HepG2 (cell line): ENCODE measurements around the gene PRSS38. TPM values are rescaled to one million over a fixed set of nuclear protein-coding genes. Genes with fewer than 3 reads are reported as not detected.

Experiments used
- ATAC-seq: fragments of 200-7000 bp; cut with Tn5 transposase; 3 replicates; pipeline ENCODE4 v1.9.1; 2020; ENCODE audit warnings: mild to moderate bottlenecking, moderate library complexity
- BruUV-seq: library from RNA; stranded (reverse); fragments of 400-500 nt; replicated peaks from 2 replicates; lab custom pipeline; 2021; lab: Mats Ljungman, UMichigan
- CTCF ChIA-PET: fragments of 300-600 bp; formaldehyde crosslinking; extraction: SDS; loops from one replicate; lab custom pipeline; 2021; ENCODE audit warnings: low total read pairs, inconsistent platforms, low intra/inter-chr PET ratio; lab: Yijun Ruan, JAX
- POLR2A ChIA-PET: fragments of 350-600 bp; sonication (Branson Sonifier 250); formaldehyde crosslinking; loops from one replicate; lab custom pipeline; 2020; ENCODE audit warnings: antibody characterized with exemption, inconsistent platforms; lab: Yijun Ruan, JAX
- DNase-seq: peaks from one replicate; pipeline ENCODE4 v3.0.0-alpha.2; 2015; ENCODE audit warnings: low spot score
- FAIRE-seq: peaks from 3 replicates; lab custom pipeline; 2011; peaks lifted over from hg19 to GRCh38; lab: Jason Lieb, UNC
- H2AFZ ChIP-seq: one replicate; pipeline ENCODE4 v1.6.1; 2011; ENCODE audit warnings: low read length, inconsistent platforms
- H3K27ac ChIP-seq: fragments of 300-600 bp; 3 replicates; pipeline ENCODE4 v1.8.0; 2011; ENCODE audit warnings: mixed run types, mild to moderate bottlenecking, mixed read lengths, low read length, inconsistent platforms; ENCODE audit not compliant: insufficient read depth; ENCODE audit errors: extremely low read length
- H3K27me3 ChIP-seq, 2 experiments: fragments of 200-600 bp in 1 of 2; 2 replicates in 1 of 2; 3 replicates in 1 of 2; pipeline versions ENCODE4 v1.6.0 to v1.8.0; 2011; ENCODE audit warnings: low read length in 2 of 2, mild to moderate bottlenecking in 2 of 2, moderate library complexity in 2 of 2, inconsistent platforms in 1 of 2; ENCODE audit not compliant: insufficient read depth in 2 of 2, control insufficient read depth in 1 of 2
- H3K36me3 ChIP-seq, 2 experiments: fragments of 200-600 bp in 1 of 2; replicated peaks in 1 of 2; 2 replicates in 1 of 2; 3 replicates in 1 of 2; pipeline versions ENCODE4 v1.5.1 to v1.8.0; 2011; ENCODE audit warnings: low read length in 2 of 2, inconsistent platforms in 1 of 2; ENCODE audit not compliant: insufficient read depth in 2 of 2, control insufficient read depth in 1 of 2
- H3K4me1 ChIP-seq: 2 replicates; pipeline ENCODE4 v1.5.1; 2012; ENCODE audit warnings: low read length, inconsistent platforms; ENCODE audit not compliant: insufficient read depth
- H3K4me2 ChIP-seq: 2 replicates; pipeline ENCODE4 v1.6.0; 2011; ENCODE audit warnings: low read depth, low read length, inconsistent platforms
- H3K4me3 ChIP-seq, 3 experiments: fragments of 200-600 bp in 1 of 3; sonication (generic), shearing (Covaris generic) in 1 of 3; replicated peaks in 1 of 3; 2 replicates each; pipeline ENCODE4 v1.5.1; 2011 to 2016; ENCODE audit warnings: low read length in 3 of 3, inconsistent platforms in 2 of 3, low read depth in 2 of 3, mild to moderate bottlenecking in 2 of 3, control low read depth in 1 of 3, mixed read lengths in 1 of 3; ENCODE audit not compliant: insufficient read depth in 1 of 3
- H3K79me2 ChIP-seq: one replicate; pipeline ENCODE4 v1.6.1; 2011; ENCODE audit warnings: low read length, inconsistent platforms; ENCODE audit not compliant: insufficient read depth
- H3K9ac ChIP-seq: 2 replicates; pipeline ENCODE4 v1.6.0; 2011; ENCODE audit warnings: mild to moderate bottlenecking, low read depth, low read length, inconsistent platforms; ENCODE audit not compliant: insufficient read depth
- H3K9me3 ChIP-seq: 2 replicates; pipeline ENCODE4 v1.5.1; 2012; ENCODE audit warnings: mild to moderate bottlenecking, low read length
- H4K20me1 ChIP-seq: 2 replicates; pipeline ENCODE4 v1.6.0; 2011; ENCODE audit warnings: inconsistent platforms, mild to moderate bottlenecking, low read length, moderate library complexity; ENCODE audit not compliant: insufficient read depth
- CENPX ChIP-seq: sonication (generic); formaldehyde crosslinking; IDR thresholded peaks from 2 replicates; pipeline ENCODE4 v1.9.0; 2021; ENCODE audit warnings: mild to moderate bottlenecking, missing genetic modification reagents, moderate library complexity
- KLF13 ChIP-seq: sonication (generic); formaldehyde crosslinking; IDR thresholded peaks from 2 replicates; pipeline ENCODE4 v1.4.0; 2020; ENCODE audit warnings: mild to moderate bottlenecking, missing genetic modification reagents
- NR2F1 ChIP-seq, 2 experiments: fragments of 450-650 bp in 1 of 2; formaldehyde crosslinking in 1 of 2; IDR thresholded peaks; 2 replicates each; pipeline versions ENCODE4 v1.5.0 to v1.6.1; 2016 to 2020; ENCODE audit warnings: mild to moderate bottlenecking in 1 of 2, missing compliant biosample characterization in 1 of 2, missing genetic modification reagents in 1 of 2, moderate library complexity in 1 of 2
- RARG ChIP-seq: sonication (generic); formaldehyde crosslinking; IDR thresholded peaks from 2 replicates; pipeline ENCODE4 v1.4.0; 2020; ENCODE audit warnings: low read depth, mild to moderate bottlenecking, missing genetic modification reagents
- SP2 ChIP-seq: sonication (generic); formaldehyde crosslinking; IDR thresholded peaks from 2 replicates; pipeline ENCODE4 v1.5.1; 2020; ENCODE audit warnings: mild to moderate bottlenecking, missing genetic modification reagents
- TIGD3 ChIP-seq: sonication (generic); formaldehyde crosslinking; IDR thresholded peaks from 2 replicates; pipeline ENCODE4 v1.5.1; 2020; ENCODE audit warnings: mild to moderate bottlenecking, missing genetic modification reagents, borderline replicate concordance
- ZNF614 ChIP-seq: IDR thresholded peaks from 2 replicates; pipeline ENCODE4 v1.6.1; 2018; ENCODE audit warnings: missing biosample characterization, missing genetic modification reagents, inconsistent platforms, borderline replicate concordance
- ZNF777 ChIP-seq: sonication (generic); formaldehyde crosslinking; IDR thresholded peaks from 2 replicates; pipeline ENCODE4 v1.4.0; 2020; ENCODE audit warnings: missing genetic modification reagents
- WGBS: methylation state at CpG from one replicate; pipeline ENCODE4 v1.1.6; 2017; ENCODE audit warnings: low lambda C conversion rate; 5-methylcytosine and 5-hydroxymethylcytosine counted together
- in situ Hi-C: cut with HindIII; loops from 2 replicates; pipeline ENCODE4 v1.10.0; 2017; ENCODE audit warnings: low pct_unique_long_range_greater_than_20kb; ENCODE audit not compliant: extremely low pct_ligation_motif_present
- intact Hi-C: fragments of 100-400 bp; cut with micrococcal nuclease; formaldehyde crosslinking; loops from one replicate; pipeline ENCODE4 v1.10.0; 2022; ENCODE audit not compliant: unreplicated experiment
- polyA plus RNA-seq, 8 experiments: library from polyadenylated mRNA; depleted of rRNA in 3 of 8; stranded (reverse) in 7 of 8; unstranded in 1 of 8; fragments of >200 nt; fragmentation: Illumina TruSeq in 4 of 8; extraction: Trizol in 4 of 8; gene quantifications; 2 replicates each; pipeline versions ENCODE4 v1.2.1 to v1.2.3, GENCODE V29; 2011 to 2016; ENCODE audit warnings: low read depth in 4 of 8, missing spikeins in 1 of 8, mixed read lengths in 1 of 8; ENCODE audit not compliant: insufficient read depth in 1 of 8
- total RNA-seq, 5 experiments: library from RNA; depleted of rRNA; stranded (reverse); fragments of >200 nt; fragmentation: Illumina TruSeq; extraction: Trizol; gene quantifications; 2 replicates each; pipeline ENCODE4 v1.2.3, GENCODE V29; 2016; ENCODE audit warnings: low read depth in 1 of 5
- TF ChIP-seq, protein P1 (sequence below): sonication (generic); formaldehyde crosslinking; IDR thresholded peaks from 2 replicates; pipeline ENCODE4 v1.4.0; 2020; ENCODE audit warnings: missing genetic modification reagents
- TF ChIP-seq, protein P2 (sequence below): sonication (generic); formaldehyde crosslinking; IDR thresholded peaks from 2 replicates; pipeline ENCODE4 v1.4.0; 2020; ENCODE audit warnings: missing genetic modification reagents

PRSS38 gene
- total and polyA plus RNA-seq, 2 of the 13 experiments (the other 11 are each of a cell fraction or from before 2014, with no cell fraction given): not detected

GRCh38 chr1:227778401-227778947, 37.0 kb upstream of the PRSS38 start:
- DNase-seq (no peak), FAIRE-seq (no peak), ATAC-seq (no peak)
- Histone ChIP-seq H3K9ac (no peak overlapping the region), H3K4me1 (no peaks in the 10 kb centered on the region), H3K9me3 (no peaks in the 10 kb centered on the region), H4K20me1 (no peaks in the 10 kb centered on the region), H2AFZ (no peak overlapping the region), H3K27ac (no peak overlapping the region), H3K27me3 (no peaks in the 10 kb centered on the region), H3K4me2 (no peak overlapping the region), H3K4me3 (no peak overlapping the region), H3K36me3 (peaks cover 9 to 11% of the 10 kb centered on the region in 2 experiments; a peak in 3 of 5 replicates), H3K79me2 (no peaks in the 10 kb centered on the region)
- POLR2A ChIA-PET: no interaction called here
- in situ Hi-C loops (no loop called here), intact Hi-C loops (no loop called here)
- CTCF ChIA-PET: no interaction called here
- TF ChIP-seq, protein P1, sequence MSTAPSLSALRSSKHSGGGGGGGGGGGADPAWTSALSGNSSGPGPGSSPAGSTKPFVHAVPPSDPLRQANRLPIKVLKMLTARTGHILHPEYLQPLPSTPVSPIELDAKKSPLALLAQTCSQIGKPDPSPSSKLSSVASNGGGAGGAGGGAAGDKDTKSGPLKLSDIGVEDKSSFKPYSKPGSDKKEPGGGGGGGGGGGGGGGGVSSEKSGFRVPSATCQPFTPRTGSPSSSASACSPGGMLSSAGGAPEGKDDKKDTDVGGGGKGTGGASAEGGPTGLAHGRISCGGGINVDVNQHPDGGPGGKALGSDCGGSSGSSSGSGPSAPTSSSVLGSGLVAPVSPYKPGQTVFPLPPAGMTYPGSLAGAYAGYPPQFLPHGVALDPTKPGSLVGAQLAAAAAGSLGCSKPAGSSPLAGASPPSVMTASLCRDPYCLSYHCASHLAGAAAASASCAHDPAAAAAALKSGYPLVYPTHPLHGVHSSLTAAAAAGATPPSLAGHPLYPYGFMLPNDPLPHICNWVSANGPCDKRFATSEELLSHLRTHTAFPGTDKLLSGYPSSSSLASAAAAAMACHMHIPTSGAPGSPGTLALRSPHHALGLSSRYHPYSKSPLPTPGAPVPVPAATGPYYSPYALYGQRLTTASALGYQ: no peak
- 95% methylated on average over 4 of the region's 8 CpGs for WGBS
- BruUV-seq: no TSS peak

DNA sequence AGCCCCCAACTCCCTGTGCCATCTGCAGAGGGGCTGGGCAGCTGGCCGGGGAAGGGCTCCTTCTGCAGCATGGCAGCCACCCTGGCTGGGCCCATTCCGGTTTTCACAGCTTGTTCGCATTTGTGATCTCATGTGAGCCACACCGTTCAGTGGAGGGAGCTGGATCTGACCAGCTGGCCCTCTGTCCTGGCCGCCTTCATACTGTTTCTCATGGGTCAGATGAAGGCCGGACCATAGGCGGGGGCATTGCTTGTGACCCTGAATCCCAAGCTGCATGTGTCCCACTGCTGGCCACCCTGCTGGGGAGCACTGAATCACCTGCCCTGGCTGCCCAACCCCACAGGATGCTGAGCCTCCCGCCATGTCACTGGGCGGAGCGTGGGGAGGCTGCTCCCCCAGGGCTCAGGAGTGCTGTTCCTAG, 36.4 kb upstream of the PRSS38 start:
- Histone ChIP-seq H3K27ac (no peak overlapping the region), H3K4me2 (no peak overlapping the region), H3K36me3 (peaks cover 9% of the 10 kb centered on the region in 2 experiments; a peak in 3 of 5 replicates), H3K79me2 (no peaks in the 10 kb centered on the region), H3K4me1 (no peaks in the 10 kb centered on the region), H3K4me3 (no peak overlapping the region), H3K27me3 (no peaks in the 10 kb centered on the region), H4K20me1 (no peaks in the 10 kb centered on the region), H3K9me3 (no peaks in the 10 kb centered on the region), H2AFZ (no peak overlapping the region), H3K9ac (no peak overlapping the region)
- CTCF ChIA-PET: no interaction called here
- WGBS: 91% methylated on average over 9 of the region's 10 CpGs
- ATAC-seq: no peak
- intact Hi-C loops: no loop called here
- POLR2A ChIA-PET: no interaction called here
- no peak for DNase-seq
- in situ Hi-C loops: no loop called here
- FAIRE-seq: no peak
- BruUV-seq: no TSS peak
- TF ChIP-seq CENPX (CRISPR knock-in tag) (no peak), TIGD3 (CRISPR knock-in tag) (no peak), ZNF777 (CRISPR knock-in tag) (no peak), ZNF614 (CRISPR knock-in tag) (no peak), SP2 (CRISPR knock-in tag) (no peak), RARG (CRISPR knock-in tag) (no peak), NR2F1 (CRISPR knock-in tag; IDR thresholded peaks at IDR 0.05) (no peak), KLF13 (no peak)
- TF ChIP-seq, protein P2, sequence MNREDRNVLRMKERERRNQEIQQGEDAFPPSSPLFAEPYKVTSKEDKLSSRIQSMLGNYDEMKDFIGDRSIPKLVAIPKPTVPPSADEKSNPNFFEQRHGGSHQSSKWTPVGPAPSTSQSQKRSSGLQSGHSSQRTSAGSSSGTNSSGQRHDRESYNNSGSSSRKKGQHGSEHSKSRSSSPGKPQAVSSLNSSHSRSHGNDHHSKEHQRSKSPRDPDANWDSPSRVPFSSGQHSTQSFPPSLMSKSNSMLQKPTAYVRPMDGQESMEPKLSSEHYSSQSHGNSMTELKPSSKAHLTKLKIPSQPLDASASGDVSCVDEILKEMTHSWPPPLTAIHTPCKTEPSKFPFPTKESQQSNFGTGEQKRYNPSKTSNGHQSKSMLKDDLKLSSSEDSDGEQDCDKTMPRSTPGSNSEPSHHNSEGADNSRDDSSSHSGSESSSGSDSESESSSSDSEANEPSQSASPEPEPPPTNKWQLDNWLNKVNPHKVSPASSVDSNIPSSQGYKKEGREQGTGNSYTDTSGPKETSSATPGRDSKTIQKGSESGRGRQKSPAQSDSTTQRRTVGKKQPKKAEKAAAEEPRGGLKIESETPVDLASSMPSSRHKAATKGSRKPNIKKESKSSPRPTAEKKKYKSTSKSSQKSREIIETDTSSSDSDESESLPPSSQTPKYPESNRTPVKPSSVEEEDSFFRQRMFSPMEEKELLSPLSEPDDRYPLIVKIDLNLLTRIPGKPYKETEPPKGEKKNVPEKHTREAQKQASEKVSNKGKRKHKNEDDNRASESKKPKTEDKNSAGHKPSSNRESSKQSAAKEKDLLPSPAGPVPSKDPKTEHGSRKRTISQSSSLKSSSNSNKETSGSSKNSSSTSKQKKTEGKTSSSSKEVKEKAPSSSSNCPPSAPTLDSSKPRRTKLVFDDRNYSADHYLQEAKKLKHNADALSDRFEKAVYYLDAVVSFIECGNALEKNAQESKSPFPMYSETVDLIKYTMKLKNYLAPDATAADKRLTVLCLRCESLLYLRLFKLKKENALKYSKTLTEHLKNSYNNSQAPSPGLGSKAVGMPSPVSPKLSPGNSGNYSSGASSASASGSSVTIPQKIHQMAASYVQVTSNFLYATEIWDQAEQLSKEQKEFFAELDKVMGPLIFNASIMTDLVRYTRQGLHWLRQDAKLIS (CRISPR knock-in tag): no peak
